GM21360 (cell line): ENCODE results near the gene CORIN.
"Not testable (repeated sequence)": the region's sequence is repeated elsewhere in the genome, so short reads cannot be mapped to it uniquely, and the experiment has no call there.

Experiments
- ATAC-seq: cut with Tn5 transposase; IDR thresholded peaks from one replicate; pipeline ENCODE4 v1.9.1; 2021; ENCODE audit warnings: mild to moderate bottlenecking, moderate library complexity; ENCODE audit not compliant: unreplicated experiment

CORIN gene

GRCh38 chr4:47695260-47695659 lies 142.6 kb downstream of the CORIN start:
- no peak for ATAC-seq

GRCh38 chr4:47694322-47694721 lies 143.5 kb downstream of the CORIN start:
- no peak for ATAC-seq

GRCh38 chr4:47692691-47693090 lies 145.2 kb downstream of the CORIN start:
- no peak for ATAC-seq

GRCh38 chr4:47691757-47692383 lies 146.0 kb downstream of the CORIN start:
- ATAC-seq: not testable (repeated sequence)

GRCh38 chr4:47690611-47691010 lies 147.3 kb downstream of the CORIN start:
- ATAC-seq: peak; percentile 62

- ATAC-seq: peak; percentile 71
Measured at GRCh38 chr4:47686294-47686872, 151.5 kb downstream of the CORIN start.

- no peak for ATAC-seq
Measured at GRCh38 chr4:47675806-47676205, 162.1 kb downstream of the CORIN start.

GRCh38 chr4:47674144-47674543 lies 163.7 kb downstream of the CORIN start:
- ATAC-seq: no peak

GRCh38 chr4:47672696-47673095 lies 165.2 kb downstream of the CORIN start:
- no peak for ATAC-seq

GRCh38 chr4:47669946-47670345 lies 167.9 kb downstream of the CORIN start:
- ATAC-seq: no peak

- ATAC-seq: peak; percentile 79
Measured at GRCh38 chr4:47668810-47669408, 169.0 kb downstream of the CORIN start.

GRCh38 chr4:47668256-47668655 lies 169.6 kb downstream of the CORIN start:
- no peak for ATAC-seq

- ATAC-seq: no peak
Measured at GRCh38 chr4:47667552-47667951, 170.3 kb downstream of the CORIN start.

- ATAC-seq: no peak
Measured at GRCh38 chr4:47664051-47664826, 173.6 kb downstream of the CORIN start.

- ATAC-seq: no peak
Measured at GRCh38 chr4:47662975-47663374, 174.9 kb downstream of the CORIN start.

GRCh38 chr4:47661741-47662140 lies 176.1 kb downstream of the CORIN start:
- no peak for ATAC-seq

- ATAC-seq: no peak
Measured at GRCh38 chr4:47659342-47659741, 178.5 kb downstream of the CORIN start.

GRCh38 chr4:47654972-47655693 lies 182.7 kb downstream of the CORIN start:
- ATAC-seq: no peak

GRCh38 chr4:47652092-47652491 lies 185.8 kb downstream of the CORIN start:
- ATAC-seq: no peak

GRCh38 chr4:47651231-47651630 lies 186.6 kb downstream of the CORIN start:
- ATAC-seq: no peak

- no peak for ATAC-seq
Measured at GRCh38 chr4:47650584-47651130, 187.2 kb downstream of the CORIN start.
